ENCODE data around the gene SLC37A1. TPM values are rescaled to one million over a fixed set of nuclear protein-coding genes. Genes with fewer than 3 reads are reported as not detected.
A peak's percentile ranks its signal among the peaks of the same experiment; 100 is the strongest.
"Not testable (repeated sequence)": the region's sequence is repeated elsewhere in the genome, so short reads cannot be mapped to it uniquely, and the experiment has no call there.

The SLC37A1 gene
- 10.9 and 23.2 TPM in 2 replicates for total RNA-seq (2014; rRNA removed; shearing (Covaris generic))

DNA sequence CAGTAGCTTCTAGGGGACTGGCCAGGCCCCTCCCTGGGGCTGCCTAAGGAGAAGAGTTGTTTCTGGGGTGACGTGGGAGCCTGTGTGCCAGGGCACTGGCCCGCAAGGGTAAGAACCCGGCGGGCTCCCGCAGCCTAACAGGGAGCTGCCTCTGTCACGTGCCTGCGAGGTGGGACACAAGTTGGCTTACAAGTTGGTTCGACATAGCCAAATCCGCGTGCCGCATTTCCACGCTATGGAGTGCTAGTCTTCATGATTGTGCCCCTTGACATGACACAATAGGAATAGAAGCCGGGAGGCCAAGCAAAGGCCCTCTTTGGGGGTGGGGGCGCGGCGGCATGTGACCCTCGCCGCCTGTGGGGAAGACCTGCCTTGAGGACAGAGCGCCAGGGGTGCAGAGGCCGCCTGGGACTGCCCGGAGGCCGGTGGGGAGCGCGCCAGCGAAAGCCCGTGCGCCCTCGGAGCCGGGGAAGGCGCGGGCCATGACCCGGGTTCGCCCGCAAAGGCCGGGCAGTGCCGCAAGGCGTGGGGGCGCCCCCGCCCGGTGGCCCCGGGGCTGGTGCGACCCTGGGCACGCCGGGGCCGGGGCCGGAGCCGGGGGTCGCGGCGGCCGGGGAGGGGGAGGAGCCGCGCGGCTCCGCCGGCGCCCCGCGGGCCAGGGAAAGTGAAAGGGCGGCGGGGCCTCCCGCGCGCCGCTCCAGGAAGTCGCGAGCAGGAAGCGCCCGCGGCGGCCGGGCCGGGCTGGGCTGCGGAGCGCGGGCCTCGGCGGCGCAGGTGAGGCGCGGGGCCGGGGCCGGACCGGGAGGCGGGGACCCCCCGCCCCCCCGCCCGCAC, at the start of gene SLC37A1:
Gene SLC37A1 (plus strand): TSS at position 702 of the 834 bp plus-strand sequence. CDS start 4,603 bp downstream, outside the sequence.
- peak; percentile 51 for DNase-seq (ENCODE audit: low read depth)

DNA sequence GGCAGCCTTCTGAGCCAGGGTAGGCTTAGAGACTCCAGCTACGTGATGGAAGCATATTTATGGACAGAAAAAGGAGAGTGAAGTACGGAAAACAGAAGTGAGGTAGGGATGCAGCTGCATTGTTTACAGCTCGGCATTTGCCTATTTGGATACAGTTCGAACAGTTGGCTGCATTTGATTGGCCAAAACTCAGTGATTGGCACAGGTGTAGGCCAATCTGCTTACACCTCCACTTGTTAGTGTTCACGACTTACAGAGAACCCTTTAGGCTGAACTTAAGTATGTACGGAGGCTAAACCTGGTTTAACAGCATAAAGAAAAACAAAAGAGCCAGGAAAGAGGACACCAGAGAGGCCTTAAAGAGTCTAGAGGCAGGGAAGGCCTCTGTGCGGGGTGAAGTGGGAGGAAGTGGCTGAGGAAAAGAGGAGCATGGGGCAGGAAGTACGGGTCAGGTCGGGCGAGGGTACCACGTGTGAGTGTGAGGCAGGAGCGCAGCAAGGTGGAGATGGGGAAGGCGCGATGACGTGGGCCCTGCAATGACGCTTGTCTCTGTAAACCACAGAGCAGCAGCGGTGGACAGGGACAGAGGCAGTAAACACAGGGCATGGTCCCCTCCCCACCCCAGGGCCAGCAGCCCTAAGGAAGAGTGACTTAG, 49.7 kb upstream of the SLC37A1 start:
- peak; percentile 70 for DNase-seq (ENCODE audit: low read depth)

DNA sequence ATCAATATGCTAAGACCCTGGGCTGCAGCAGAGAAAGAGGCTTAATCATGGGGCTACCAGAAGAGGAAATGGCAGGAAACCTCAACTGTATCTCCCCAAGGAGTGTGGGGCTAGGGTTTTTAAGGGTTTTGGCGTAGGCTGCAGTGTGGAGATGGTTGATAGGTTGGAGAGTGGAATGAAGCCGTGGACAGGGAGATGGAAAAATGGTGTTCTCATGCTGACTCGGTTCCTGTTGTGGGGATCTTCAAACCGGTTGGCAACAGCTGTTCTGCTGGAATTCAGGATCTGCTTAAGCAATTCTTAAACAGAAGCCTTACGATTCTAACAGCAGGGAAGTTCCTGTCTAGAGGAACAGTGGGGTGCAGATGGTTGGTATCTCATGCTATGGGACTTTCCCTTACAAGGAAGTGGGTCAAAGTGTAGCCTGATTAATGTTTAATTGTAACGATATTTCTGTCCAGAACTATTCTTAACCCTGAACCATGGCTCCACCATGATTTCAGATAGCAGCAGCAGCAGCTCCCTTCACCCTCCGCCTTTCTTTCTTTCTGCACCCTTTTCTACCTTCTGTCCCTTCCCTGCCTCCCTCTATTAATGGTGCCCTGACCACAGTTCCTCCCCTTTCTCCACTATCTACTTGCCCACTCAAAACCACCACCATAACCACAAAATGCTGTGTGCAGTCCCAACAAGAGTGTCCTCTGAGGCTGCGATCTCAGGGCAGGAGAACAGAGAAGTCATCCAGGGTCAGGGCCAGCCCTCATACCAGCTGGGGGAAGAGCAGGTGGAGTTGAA, 48.4 kb upstream of the SLC37A1 start:
- DNase-seq (ENCODE audit: low read depth), result peak; percentile 51

DNA sequence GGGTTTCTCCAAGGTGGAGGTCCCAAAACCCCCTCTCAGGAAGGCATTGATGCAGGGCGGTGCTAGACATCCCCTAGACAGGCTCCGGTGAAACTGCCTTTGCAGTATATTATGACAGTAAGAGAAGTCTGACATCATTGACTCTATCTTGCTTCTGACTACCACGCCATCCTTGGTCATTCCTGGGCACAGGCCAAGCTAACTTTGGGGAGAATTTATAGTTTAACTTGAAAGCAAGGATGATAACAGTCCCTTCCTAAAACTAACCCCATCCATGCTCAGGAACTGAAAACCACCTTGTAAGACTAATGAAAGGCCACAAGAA, 47.9 kb upstream of the SLC37A1 start:
- DNase-seq (ENCODE audit: low read depth), result no peak

DNA sequence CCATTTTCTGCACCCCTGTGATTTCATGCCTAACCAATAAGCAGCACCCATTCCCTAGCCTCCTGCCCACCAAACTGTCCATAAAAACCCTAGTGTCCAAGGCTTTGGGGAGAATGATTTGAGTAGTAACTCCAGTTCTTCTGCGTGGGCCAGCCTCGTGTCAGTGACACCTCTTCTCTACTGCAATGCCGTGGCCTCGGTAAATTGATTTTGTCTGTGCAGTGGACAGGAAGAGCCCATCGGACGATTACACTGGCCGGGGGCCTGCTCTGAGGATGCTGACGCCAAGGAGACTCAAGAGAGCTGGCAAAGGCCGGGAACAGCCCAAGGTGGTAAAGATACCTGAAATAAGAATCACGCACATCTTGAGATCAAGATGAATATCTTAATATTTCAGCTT, 47.0 kb upstream of the SLC37A1 start:
- no peak for DNase-seq (ENCODE audit: low read depth)

DNA sequence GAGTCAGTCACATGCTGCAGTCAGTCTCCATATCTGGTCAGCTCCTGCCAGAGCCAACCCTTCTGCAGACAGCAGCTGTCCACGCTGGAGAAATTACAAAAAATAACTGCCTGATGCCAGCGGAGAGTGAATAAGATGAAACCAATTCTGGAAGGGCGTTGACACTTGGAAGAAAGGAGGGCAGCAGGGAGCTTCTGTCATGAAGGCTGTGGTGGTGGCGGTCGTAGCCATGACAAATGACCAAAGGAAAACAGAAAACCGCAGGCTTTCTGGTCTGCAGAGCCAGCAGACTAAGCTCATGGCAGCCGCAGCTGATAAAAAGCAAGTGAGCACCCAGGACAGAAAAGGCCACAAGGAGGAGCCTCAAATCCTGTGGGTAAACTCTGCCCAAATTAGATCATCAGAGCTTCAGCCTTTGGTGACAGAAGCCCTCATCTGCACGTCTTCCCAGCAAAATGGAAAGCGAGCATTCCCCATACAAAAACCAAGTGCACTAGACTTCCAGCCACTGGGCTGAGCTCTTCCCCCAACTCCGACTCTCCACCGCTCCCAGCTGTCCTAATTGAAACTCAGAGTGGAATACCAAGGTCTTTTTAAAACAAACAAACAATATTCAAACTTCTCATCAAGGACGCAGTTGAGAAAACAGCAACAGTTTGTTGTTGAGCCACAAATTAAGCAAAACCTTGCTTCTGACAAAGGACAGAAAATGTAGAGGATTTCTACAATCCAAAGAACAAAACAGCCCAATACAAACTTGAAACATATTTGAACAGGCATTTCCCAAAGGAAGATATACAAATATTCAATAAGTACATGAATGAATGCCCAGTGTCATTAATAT, 46.3 kb upstream of the SLC37A1 start:
- peak; percentile 88 for DNase-seq (ENCODE audit: low read depth)

DNA sequence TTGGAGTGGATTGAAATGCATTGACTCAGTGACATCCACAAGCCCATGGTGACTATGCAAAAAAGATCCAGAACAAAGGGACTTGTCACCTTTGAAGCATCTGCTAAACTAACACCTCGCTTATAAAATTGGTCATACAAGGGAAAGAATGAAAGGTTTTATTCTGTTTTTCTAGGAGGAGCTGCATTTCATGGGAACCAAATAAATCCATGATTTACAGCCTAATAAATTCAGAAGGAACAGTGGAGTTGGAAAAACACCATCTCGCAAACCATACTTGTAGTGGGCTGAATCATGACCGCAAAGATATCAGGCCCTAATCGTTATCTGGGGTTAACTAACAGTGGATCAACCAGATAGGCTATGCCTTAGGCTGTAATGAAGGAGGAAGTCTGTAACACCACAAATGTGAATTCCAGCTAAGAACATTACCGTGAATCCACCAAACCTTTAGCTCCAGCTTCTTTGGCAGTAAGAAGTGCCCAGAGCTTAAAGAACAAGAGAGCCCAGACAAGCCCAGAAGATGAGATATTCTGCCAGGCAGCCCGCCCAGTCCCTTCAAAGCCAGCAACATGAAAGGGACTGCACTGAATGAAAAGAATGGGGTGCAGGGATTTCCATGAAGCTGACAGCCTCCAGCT, 45.0 kb upstream of the SLC37A1 start:
- peak; percentile 79 for DNase-seq (ENCODE audit: low read depth)

DNA sequence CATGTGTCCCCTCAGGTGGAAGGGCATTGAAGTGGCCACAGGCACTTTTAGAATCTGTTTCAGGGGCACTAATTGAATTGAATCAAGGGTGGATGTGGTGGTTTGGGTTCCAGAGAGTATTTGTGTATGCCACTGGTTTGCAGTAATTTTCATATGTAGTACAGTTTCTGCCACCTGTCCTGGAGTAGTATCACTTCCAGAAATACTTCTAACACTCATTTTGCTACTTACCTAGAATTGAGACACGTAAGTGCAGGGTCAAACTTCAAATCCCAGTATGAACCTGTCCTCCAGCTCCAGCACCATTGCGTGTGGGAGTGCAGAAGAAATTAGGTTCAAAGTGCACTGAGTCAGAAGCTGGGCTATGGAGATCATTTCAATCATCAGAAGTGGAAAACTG, 44.4 kb upstream of the SLC37A1 start:
- DNase-seq (ENCODE audit: low read depth), result no peak

DNA sequence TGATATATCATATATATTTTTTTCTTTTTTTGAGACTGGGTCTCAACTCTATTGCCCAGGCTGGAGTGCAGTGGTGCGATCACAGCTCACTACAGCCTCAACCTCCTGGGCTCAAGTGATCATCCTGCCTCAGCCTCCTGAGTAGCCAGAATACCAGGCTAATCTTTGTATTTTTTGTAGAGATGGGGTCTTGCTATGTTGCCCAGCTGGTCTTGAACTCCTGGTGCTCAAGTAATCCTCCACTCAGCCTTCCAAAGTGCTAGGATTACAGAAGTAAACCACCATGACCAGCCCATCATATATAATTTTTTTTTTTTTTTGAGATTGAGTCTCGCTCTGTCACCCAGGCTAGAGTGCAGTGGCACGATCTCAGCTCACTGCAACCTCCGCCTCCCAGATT, 43.9 kb upstream of the SLC37A1 start:
- not testable (repeated sequence) for DNase-seq (ENCODE audit: low read depth)

DNA sequence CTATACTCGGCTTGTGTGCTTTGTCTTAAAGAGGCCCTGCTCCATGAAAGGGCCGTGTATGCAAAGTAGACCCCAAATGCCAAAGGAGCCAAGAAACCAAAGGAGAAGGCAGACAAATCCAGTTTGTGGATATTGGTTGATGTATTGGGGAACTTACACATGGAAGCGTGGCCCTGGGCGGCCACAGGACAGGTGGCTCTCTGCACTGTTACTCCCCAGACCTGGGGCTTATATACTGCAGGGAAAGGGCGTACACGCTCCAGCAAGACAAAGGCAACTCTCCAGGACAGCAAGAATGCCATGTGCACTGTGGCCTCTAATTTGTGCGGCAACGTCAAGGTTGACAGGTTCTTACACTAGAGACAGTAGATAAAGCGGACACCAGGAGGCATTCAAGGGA, 42.4 kb upstream of the SLC37A1 start:
- no peak for DNase-seq (ENCODE audit: low read depth)

DNA sequence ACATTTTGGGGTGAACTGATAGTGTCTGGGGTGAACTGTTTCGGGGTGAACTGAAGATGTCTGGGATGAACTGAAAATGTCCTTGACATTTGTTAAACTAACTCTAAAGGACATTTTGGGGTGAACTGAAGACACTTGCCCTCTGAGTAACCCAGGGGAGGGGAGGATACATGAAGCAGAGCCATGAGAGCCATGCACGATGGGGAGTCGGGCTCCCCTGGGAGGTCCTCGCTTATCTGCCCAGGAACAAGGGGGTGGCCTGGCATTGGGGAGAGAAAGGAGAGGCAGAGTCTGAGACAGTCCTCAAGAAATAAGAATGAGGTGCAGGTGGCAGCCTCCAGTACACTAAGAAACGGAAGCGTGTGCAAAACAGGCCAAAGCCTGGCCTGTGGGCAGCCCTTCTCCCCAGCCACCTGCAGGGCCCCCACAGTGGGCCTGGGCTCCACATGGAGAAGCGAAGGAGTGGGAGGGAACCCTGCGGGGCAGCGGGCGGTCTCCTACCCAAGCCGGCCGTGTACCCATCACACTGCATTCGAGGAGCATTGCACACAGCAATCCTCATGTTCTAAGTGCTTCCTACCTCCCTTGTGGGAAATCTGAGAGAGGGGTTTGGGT, 41.8 kb upstream of the SLC37A1 start:
- no peak for DNase-seq (ENCODE audit: low read depth)

DNA sequence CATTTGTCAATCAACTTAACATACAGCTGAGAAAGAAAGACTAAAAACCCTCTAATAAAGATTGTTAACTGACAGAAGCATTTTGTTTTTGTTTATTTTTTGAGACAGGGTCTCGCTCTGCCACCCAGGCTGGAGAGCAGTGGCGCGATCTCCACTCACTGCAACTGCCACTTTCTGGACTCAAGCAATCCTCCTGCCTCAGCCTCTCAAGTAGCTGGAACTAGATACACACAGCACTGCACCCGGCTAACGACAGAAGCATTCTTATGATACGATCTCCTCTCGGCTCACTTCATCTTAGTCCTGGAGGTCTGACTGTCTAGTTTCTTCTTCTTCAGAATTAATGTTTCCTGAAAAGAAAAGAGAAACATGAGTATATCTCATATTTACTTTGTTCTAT, 41.1 kb upstream of the SLC37A1 start:
- DNase-seq (ENCODE audit: low read depth), result no peak

DNA sequence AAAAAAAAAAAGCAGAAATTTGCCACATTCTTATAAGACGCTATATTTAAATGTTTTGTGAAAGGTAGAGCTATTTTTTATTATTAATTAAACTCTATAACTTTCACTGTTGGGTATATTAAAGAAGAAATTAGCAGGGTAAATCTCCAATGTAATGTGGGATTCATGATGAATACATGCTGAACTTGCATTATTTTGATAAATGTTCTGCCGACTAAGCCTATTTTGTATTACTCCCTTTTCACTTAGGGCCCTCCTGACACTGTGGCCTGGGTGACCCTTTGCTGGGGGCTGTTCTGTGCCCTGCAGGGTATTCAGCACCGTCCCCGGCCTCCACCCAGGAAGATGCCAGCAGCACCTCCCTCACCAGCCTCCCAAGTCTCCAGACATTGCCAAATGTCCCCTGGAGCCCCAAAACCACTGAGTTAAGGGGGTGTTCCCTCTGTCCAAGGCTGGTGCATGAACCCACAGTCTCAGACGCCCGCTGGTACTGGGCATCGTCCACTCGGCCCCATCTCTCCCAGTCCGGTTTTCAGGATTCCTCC, 40.1 kb upstream of the SLC37A1 start:
- DNase-seq (ENCODE audit: low read depth), result no peak

DNA sequence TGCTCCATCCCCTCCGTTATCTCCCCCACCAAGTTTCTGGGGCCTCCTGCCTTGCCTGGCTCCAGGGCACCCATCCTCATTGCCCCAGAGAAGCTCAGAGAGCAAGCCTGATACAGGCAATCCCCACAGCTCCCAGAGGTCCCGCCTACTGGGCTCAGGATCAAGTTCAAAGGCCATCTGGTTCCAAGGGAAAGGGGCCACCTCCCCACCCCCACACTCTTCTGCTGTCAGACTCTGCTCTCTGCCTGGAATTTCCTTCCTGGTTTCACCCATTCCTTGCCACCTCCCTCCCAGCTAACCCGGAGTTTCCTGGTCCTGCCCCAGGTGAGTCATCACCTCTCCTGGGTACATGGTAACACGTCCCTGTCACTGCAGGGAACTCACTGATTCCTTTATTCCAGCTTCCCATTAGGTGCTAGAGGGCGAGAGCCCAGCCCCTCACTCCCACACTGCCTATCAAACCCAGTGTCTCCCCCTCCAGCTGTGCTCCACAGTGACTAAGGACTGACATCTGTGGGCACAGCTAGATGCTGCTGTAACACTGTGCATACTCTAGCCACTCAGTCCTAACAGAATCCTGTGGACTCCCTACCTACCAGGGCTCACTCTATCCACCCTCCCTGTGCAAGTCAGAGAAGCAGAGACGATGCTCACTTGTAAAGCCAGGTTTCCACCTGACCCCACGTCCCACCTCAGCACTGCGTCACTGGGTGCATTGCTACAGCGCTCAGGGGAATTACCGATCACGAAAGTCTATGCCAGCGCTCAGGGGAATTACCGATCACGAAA, 39.4 kb upstream of the SLC37A1 start:
- peak; percentile 88 for DNase-seq (ENCODE audit: low read depth)

DNA sequence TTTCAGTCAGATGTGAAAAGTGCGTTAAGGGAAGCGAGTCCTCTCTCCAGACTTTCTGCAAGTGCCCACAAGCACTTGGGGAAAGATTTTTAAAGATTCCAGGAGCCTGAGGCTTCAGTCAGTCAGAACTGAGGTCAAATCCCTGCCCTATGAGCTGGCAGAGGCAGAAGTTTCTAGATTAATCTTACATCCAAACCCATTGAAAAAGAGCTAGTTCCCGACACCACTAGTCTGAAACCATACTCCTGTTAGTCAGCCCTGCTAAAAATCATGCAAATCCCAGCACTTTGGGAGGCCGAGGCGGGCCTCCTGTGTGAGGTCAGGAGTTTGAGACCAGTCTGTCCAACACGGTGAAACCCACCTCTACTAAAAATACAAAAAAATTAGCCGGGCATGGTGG, 38.6 kb upstream of the SLC37A1 start:
- DNase-seq (ENCODE audit: low read depth), result no peak

DNA sequence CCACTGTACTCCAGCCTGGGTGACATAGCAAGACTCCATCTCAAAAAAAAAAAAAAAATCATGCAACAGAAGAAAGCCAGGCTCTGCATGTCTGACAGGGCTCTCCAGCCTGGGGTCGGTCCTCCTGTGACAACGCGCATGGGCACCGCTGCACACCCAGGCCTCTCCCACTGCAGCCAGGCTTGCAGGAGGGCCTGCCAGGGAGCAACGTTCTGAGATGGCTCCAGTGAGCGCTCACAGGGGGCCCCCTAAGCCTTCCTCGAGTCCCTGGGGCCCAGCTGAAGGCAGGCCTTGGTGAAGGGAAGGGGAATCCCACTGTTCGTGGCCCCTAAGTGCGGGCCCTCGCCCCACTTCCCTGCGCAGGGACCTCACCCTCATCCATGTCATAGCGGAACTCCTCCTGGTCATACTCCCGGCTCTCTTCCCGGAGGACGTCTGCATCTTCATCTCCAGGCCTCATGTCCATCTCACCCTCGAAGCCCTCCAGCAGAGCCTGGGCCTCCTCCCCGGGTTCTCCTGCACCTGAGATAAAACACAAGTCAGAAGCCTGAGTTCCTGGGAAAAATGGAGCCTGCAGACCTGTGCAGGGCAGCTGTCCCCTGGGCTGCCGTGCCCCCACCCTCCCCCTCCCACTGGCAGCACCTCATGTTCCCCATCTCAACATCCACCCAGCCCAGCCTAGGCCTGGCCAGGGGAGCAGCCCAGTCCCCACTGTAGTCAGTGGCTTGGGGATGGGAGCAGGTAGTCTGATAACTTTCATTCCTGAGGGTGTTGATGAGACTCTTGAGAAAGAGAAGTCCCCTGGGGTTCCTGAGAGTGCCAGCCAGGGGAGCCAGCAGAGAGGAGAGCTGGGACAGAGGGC, 37.9 kb upstream of the SLC37A1 start:
- DNase-seq (ENCODE audit: low read depth), result no peak

DNA sequence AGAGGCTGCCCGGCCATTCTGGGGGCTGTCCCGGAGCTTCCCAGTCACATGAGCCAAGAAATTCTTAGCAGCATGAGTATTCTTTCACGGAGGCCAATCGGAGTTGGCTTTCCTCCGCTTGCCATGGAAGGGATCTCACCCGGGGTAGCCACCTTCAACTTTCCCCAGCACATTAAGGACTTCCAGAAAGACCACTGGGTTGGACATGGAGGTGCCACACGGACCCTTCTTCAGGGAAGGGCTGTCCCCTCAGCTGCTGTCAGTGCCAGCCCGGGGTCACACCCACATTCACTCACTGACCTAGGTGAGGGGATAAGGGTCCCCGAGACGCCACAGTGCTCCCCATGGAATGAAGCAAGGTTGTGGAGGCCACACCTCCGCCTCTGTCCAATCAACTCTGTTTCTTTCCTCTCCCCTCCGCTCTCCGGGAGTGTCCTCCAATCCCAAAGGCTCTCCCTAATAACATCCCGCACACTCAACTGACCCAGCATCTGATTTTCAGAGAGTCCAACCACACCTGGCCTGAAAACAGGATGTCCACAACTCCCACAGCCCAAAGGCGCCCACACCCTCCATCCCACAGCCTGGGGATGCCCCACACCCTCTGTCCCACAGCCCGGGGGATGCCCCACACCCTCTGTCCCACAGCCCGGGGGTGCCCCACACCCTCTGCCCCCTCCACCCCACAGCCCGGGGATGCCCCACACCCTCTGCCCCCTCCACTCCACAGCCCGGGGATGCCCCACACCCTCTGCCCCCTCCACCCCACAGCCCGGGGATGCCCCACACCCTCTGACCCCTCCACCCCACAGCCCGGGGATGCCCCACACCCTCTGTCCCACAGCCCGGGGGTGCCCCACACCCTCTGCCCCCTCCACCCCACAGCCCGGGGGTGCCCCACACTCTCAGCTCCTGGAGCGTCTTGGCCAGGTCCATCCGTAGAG, 37.0 kb upstream of the SLC37A1 start:
- DNase-seq (ENCODE audit: low read depth), result no peak
